ENCODE results near the gene GJC2.

Gene GJC2

GRCh38 chr1:228156941-228157728, 7.4 kb downstream of the GJC2 start:
- Histone ChIP-seq H3K4me1 (no peaks in the 10 kb centered on the region; the same call in 1 of the 2 replicates), H3K27me3 (no peaks in the 10 kb centered on the region), H3K36me3 (no peaks in the 10 kb centered on the region), H3K9me3 (no peaks in the 10 kb centered on the region), H3K4me3 (ENCODE audit: low read depth, low read length) (no peak overlapping the region)
- DNase-seq = no peak
- TF ChIP-seq CTCF (IDR thresholded peaks at IDR 0.05; ENCODE audit: low read depth, low read length) = no peak

DNA sequence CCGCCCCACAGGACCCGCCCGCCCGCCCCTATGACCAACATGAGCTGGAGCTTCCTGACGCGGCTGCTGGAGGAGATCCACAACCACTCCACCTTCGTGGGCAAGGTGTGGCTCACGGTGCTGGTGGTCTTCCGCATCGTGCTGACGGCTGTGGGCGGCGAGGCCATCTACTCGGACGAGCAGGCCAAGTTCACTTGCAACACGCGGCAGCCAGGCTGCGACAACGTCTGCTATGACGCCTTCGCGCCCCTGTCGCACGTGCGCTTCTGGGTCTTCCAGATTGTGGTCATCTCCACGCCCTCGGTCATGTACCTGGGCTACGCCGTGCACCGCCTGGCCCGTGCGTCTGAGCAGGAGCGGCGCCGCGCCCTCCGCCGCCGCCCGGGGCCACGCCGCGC, 8.0 kb downstream of the GJC2 start:
- H3K4me1 ChIP-seq = peaks cover 3% of the 10 kb centered on the region; the same call in 1 of the 2 replicates
- H3K9me3 ChIP-seq = no peaks in the 10 kb centered on the region
- no peak for DNase-seq
- H3K36me3 ChIP-seq = no peaks in the 10 kb centered on the region
- no peaks in the 10 kb centered on the region for H3K27me3 ChIP-seq
- TF ChIP-seq CTCF (IDR thresholded peaks at IDR 0.05; ENCODE audit: low read depth, low read length) = no peak
- no peak overlapping the region for H3K4me3 ChIP-seq (ENCODE audit: low read depth, low read length)

DNA sequence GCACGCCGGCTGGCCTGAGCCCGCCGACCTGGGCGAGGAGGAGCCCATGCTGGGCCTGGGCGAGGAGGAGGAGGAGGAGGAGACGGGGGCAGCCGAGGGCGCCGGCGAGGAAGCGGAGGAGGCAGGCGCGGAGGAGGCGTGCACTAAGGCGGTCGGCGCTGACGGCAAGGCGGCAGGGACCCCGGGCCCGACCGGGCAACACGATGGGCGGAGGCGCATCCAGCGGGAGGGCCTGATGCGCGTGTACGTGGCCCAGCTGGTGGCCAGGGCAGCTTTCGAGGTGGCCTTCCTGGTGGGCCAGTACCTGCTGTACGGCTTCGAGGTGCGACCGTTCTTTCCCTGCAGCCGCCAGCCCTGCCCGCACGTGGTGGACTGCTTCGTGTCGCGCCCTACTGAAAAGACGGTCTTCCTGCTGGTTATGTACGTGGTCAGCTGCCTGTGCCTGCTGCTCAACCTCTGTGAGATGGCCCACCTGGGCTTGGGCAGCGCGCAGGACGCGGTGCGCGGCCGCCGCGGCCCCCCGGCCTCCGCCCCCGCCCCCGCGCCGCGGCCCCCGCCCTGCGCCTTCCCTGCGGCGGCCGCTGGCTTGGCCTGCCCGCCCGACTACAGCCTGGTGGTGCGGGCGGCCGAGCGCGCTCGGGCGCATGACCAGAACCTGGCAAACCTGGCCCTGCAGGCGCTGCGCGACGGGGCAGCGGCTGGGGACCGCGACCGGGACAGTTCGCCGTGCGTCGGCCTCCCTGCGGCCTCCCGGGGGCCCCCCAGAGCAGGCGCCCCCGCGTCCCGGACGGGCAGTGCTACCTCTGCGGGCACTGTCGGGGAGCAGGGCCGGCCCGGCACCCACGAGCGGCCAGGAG, 8.6 kb downstream of the GJC2 start:
- peaks cover 8% of the 10 kb centered on the region; the same call in 1 of the 2 replicates for H3K4me1 ChIP-seq
- no peaks in the 10 kb centered on the region for H3K36me3 ChIP-seq
- TF ChIP-seq CTCF (IDR thresholded peaks at IDR 0.05; ENCODE audit: low read depth, low read length) = no peak
- H3K27me3 ChIP-seq = no peaks in the 10 kb centered on the region
- no peak overlapping the region for H3K4me3 ChIP-seq (ENCODE audit: low read depth, low read length)
- no peak for DNase-seq
- H3K9me3 ChIP-seq = no peaks in the 10 kb centered on the region

DNA sequence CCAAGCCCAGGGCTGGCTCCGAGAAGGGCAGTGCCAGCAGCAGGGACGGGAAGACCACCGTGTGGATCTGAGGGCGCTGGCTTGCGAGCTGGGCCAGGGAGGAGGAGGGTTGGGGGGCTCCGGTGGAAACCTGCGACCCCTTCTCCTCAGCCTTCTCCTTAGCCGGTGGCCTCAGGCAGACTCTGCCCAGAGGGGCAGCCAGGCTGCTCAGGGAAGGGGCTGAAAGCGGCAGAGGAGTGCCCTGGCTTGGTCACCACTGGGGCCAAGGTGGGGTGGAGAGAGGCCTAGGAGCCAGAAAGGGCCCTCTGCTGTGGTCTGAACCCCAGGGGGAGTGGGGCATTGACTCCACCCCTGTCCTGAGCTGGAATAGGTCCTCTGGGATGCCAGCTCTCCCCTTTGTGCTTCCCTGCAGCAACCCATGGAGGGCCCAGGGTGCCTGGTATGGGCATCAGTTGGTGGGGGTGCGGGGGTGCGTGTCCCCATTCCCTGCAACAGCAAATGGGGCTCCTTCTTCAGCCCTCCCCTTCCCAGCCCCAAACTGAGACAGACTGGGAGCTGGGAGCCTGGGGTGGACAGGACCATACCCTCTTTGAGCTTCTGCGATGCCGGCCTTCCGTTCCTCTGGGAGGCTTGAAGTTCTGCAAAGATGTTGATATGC, 9.4 kb downstream of the GJC2 start:
- DNase-seq = no peak
- Histone ChIP-seq H3K36me3 (no peaks in the 10 kb centered on the region), H3K27me3 (no peaks in the 10 kb centered on the region), H3K9me3 (no peaks in the 10 kb centered on the region), H3K4me1 (peaks cover 8% of the 10 kb centered on the region; the same call in 1 of the 2 replicates), H3K4me3 (ENCODE audit: low read depth, low read length) (no peak overlapping the region)
- no peak for TF ChIP-seq CTCF (IDR thresholded peaks at IDR 0.05; ENCODE audit: low read depth, low read length)

DNA sequence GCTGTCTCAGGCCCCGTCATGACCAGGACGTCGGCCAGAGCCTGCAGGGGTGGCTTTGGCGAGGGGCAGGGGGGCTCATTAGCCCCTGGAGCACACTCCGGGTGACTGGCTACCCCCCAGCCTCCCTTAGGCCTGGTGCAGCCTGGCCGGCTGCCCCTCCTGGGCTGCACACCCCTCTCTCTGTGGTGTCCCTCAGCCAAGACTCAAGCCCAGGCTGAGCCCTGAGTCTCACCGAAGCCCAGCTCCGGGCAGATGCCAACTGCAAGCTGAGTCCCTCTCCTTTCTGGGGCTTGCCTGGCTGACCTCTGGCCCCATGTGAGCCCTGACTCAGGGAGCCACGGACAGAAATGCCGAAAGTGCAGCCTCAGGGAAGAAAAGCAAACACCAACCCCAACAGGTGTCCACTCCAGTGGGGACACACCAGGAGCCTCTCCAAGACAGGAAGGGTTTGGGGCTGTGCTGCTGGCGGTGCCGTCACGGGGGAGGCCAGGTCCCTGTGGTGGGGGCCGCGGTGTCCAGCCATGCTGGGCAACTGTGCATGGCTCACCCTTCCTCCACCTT, 10.6 kb downstream of the GJC2 start:
- Histone ChIP-seq H3K4me3 (ENCODE audit: low read depth, low read length) (no peak overlapping the region), H3K36me3 (no peaks in the 10 kb centered on the region), H3K9me3 (no peaks in the 10 kb centered on the region), H3K27me3 (no peaks in the 10 kb centered on the region), H3K4me1 (peaks cover 8% of the 10 kb centered on the region; the same call in 1 of the 2 replicates)
- DNase-seq = no peak
- TF ChIP-seq CTCF (IDR thresholded peaks at IDR 0.05; ENCODE audit: low read depth, low read length) = no peak
